CD4-positive, alpha-beta T cell treated with Interleukin-10 for 1 hour (primary cell): Measurements from ENCODE around the gene DLGAP1.
"Not testable (repeated sequence)": the region's sequence is repeated elsewhere in the genome, so short reads cannot be mapped to it uniquely, and the experiment has no call there.

Experiments
- DNase-seq: peaks from one replicate; pipeline ENCODE4 v3.0.0-alpha.2; 2020

DLGAP1 gene

GRCh38 chr18:3608099-3608453, 847.0 kb downstream of the DLGAP1 start:
- DNase-seq, result not testable (repeated sequence)

GRCh38 chr18:3607309-3608098, 847.6 kb downstream of the DLGAP1 start:
- DNase-seq, result no peak

- not testable (repeated sequence) for DNase-seq
Observed at GRCh38 chr18:3606863-3607262, 848.2 kb downstream of the DLGAP1 start.

GRCh38 chr18:3605954-3606443, 849.1 kb downstream of the DLGAP1 start:
- DNase-seq, result peak; percentile 45

GRCh38 chr18:3605486-3605952, 849.6 kb downstream of the DLGAP1 start:
- no peak for DNase-seq

DNA sequence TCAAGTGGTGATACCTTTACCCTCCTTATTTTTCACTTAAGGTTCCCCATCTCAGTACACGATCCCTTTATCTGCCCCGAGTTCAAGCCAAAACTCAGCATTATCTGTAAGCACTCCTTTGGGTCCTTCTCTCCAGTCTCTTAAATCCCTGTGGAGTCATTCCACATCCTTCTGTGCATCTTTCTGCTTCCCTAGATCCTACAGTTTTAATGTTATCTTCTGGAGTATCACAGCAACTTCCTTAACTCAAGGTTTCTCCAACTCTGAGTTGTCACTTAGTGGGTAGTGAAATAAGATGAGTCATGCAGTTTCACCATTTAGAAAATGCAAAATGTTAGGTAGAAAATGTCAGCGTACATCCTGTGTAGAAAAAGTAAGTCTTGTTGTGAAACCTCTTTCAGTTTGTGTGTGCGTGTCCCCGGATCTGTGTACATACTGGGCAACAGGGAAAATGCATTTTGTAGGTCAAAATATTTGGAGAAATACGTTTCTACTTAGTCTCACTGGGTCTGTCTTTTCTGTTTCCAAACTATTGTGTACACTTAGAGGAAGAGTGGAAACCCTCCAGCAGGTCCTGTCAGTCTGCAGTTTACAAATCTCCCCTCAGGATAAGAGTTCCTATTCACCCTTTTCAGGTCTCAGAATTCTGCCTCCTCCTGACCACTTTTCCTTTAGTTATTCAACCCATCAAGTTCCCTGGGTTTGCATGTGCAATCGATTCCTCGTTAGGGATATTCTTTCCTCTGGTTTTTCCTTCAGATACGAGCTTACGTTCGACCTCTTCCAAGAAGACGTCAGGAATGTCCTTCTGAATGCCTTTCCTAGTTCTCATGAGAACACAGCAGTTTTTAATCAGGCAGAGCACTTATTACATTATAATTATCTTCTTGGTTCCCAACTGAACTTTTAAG, 850.4 kb downstream of the DLGAP1 start:
- DNase-seq, result peak; percentile 61

DNA sequence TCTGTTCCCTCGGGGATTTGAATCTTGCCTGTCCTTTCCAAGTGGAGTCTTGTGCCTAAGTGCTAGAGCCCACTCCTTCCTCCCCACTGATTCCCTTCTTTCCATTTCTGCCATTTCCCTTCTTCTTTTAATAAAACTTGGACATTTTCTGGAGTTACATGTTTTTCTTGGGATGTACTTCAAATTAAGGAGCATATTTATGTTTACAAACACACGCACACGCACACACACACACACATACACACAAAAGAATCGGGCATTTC, 850.9 kb downstream of the DLGAP1 start:
- no peak for DNase-seq

GRCh38 chr18:3603421-3604234, 851.5 kb downstream of the DLGAP1 start:
- DNase-seq, result peak; percentile 42

DNA sequence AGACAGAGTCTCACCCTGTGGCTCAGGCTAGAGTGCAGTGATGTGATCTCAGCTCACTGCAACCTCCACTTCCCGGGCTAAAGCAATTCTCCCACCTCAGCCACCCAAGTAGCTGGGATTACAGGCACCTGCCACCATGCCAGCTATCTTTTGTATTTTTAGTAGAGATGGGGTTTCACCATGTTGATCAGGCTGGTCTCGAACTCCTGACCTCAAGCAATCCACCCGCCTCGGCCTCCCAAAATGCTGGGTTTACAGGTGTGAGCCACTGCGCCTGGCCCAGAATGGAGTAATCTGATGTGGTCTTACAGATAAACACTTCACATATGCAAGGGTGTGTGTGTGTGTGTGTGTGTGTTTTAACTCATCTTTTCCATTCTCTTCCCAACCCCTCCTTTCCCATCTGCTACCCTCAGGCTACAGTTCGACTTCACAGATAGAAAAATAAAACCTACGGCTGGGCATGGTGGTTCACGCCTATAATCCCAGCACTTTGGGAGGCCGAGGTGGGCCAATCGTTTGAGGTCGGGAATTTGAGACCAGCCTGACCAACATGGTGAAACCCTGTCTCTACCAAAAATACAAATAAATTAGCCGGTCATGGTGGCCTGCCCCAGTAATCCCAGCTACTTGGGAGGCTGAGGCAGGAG, 853.9 kb downstream of the DLGAP1 start:
- DNase-seq, result not testable (repeated sequence)

GRCh38 chr18:3599861-3600260, 855.2 kb downstream of the DLGAP1 start:
- no peak for DNase-seq

GRCh38 chr18:3599195-3599594, 855.9 kb downstream of the DLGAP1 start:
- DNase-seq, result no peak

GRCh38 chr18:3598581-3598980, 856.5 kb downstream of the DLGAP1 start:
- DNase-seq, result no peak

DNA sequence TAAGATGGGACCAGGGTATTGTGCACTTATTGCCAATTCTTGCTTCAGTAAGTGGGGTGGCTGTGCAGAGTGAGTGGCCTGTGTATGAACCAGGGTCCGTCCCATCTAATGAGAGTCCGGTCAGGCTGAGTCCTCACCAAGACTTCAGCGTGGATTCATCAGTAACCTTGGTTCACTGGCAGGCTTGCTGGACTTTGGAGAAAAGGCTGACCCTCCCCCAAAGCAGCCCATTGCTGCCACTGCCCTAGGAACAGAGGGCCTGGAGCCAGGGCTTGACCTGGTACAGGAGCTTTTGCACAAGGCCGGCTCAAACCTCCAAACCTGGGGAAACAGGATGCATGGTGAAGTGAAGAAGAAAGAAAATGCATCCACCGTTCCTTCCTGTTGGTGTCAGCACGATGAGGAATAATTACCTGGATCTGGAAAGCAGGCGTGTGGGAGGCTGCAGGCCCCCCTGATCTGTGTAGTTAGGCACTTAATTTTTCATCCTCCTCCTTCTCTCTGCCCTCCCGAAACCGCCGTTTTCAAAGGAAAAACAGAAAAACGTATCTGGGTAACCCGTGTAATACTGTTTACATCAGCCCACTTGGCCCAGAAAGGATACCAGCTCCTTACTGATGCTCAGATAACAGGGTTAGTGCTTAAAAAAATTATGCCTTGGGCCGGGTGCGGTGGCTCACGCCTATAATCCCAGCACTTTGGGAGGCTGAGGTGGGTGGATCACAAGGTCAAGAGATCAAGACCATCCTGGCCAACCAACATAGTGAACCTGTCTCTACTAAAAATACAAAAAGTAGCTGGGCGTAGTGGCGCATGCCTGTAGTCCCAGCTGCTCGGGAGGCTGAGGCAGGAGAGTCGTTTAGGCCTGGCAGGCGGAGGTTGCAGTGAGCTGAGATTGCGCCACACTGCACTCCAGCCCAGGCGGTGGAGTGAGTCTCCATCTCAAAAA, 857.4 kb downstream of the DLGAP1 start:
- no peak for DNase-seq

DNA sequence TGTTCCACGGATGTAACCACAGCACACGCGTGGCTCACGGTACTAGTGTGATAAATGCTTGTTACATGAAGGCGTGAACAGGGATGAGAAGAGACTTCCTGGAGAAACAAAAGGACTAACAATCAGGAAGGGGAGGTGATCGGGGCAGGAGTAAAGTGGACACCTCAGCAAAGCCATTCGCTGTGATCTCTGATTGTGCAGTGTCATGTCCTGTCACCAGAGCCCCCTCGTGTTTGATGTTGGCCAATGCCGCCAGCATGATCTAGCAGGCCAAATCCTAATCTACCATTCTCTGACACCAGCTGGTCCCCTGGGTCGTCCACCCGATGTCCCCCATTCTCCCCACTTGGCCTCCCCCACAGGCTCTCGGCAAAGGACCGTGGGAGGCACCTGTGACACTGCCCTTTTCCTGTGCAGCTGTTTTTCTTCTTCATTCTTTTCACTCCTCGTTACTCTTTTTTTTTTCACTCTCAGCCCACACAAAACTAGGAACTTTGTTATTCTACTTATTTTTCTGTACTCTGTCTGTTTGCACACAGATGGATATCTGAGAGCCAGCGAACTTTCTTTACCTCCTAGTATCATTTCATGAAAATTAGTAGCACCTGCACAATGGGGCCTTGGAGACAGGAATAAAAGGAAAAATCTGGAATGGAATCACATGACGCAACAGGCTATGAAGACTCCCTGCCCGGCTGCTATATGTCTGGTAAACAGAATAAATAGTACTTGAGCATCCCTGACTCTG, 858.3 kb downstream of the DLGAP1 start:
- DNase-seq, result peak; percentile 69

- DNase-seq, result peak; percentile 16
Observed at GRCh38 chr18:3596324-3596636, 858.8 kb downstream of the DLGAP1 start.

GRCh38 chr18:3595369-3596273, 859.5 kb downstream of the DLGAP1 start:
- DNase-seq, result peak; percentile 55

DNA sequence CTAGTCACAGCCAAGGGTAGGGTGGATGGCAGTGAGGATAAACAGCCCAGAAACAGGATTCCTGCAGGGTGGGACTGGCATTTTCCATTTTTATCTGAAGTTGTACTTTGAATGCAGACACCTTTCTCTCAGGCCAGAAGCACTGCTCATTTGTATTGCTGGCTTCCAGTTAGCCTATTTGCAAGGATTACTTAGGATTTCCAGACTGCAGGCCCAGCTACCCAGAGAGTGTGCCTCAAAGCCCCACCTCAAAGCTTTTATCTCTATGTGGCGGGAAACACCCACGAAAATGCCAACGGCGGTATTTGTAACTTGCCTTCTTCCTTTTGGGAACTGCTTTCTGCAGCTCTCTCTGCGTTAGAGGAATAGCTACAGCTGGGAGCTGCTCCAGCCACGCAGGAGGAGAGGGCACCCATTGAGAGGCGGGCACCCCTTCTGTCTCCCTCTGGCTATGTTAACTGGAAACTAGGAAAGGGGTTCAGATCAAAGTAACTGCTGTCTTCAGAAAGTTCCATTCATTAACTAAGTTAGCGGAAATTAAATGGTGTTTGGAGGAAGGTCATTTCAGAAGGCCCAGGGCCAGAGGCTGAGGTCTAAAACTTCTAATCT, 860.2 kb downstream of the DLGAP1 start:
- DNase-seq, result peak; percentile 55

DNA sequence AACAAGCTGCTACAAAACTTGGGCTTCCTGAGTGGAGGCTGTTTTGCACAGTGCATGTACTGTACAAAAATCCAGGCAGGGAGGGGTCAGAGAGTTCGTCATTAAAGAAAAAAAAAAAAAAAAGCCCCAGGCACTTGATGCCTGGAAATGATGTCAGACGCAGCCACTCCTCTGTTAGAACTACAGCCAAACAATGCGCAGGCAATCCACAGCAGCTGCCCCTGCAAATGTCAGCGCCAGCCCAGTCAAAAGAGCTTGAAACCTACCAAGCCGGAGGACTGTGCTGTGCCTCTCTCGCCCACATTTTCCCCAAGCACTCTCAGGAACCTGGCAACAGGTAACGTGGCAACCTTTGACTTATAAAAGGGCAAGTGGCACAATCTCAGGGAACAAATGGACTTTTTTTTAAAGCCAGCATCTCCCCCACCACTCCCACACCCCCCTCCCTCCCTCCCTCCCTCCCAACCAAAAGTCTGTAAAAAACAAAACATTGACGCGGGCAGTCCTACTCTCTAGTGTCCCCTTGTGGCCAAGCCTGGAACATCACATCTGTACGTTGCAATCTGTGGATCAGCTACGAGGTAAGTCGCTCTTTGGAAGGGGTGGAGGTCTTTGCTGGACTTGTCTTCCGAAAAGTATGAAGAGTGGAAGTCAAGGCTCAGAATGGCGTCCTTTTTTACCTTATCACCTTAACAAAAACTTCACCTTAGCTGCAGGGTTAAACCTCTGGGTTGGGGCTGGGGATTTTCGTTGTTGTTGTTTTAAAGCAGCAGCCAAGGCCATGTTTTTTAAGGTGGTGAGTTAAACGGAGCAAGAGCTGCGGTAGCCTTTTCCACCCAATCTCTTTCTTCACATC, 861.0 kb downstream of the DLGAP1 start:
- DNase-seq, result peak; percentile 93
